Erythroblast (primary cell): ENCODE measurements around the gene DNAJC3.

Experiments used
- DNase-seq, 2 experiments: peaks; one replicate each; lab custom pipeline; 2025; lab: John Stamatoyannopoulos, UW
- GATA1 ChIP-seq: IDR thresholded peaks from 2 replicates; pipeline ENCODE4 v1.6.1; 2011; ENCODE audit warnings: low read depth, mild to moderate bottlenecking, control low read depth, low read length, moderate library complexity
- POLR2A ChIP-seq: IDR thresholded peaks from 2 replicates; pipeline ENCODE4 v1.6.1; 2011; ENCODE audit warnings: mild to moderate bottlenecking, low read length

DNAJC3 gene

GRCh38 chr13:95842898-95843297 lies 166.0 kb downstream of the DNAJC3 start:
- no peak for DNase-seq
- no peak for TF ChIP-seq GATA1
- no peak for TF ChIP-seq POLR2A
